WTC11 (cell line): ENCODE results near the gene LRRC74A. TPM values are rescaled to one million over a fixed set of nuclear protein-coding genes. Genes with fewer than 3 reads are reported as not detected.

Experiments used
- ATAC-seq: fragments of 200-7000 bp; cut with Tn5 transposase; 2 replicates; pipeline ENCODE4 v1.10.0; 2021; ENCODE audit warnings: mild to moderate bottlenecking, moderate library complexity
- CTCF ChIA-PET: fragments of 300-600 bp; sonication (Branson Sonifier 250); formaldehyde crosslinking; loops from one replicate; lab custom pipeline; 2021; ENCODE audit warnings: antibody characterized with exemption; lab: Charles Lee
- POLR2A ChIA-PET: fragments of 350-600 bp; sonication (Branson Sonifier 250); formaldehyde crosslinking; loops from one replicate; lab custom pipeline; 2021; ENCODE audit warnings: antibody characterized with exemption; lab: Charles Lee
- DNase-seq: peaks from one replicate; pipeline ENCODE4 v3.0.0; 2021; ENCODE audit warnings: low spot score
- H3K27ac Mint-ChIP-seq: 2 replicates; pipeline ENCODE4 v1.8.0; 2021; ENCODE audit warnings: mixed read lengths
- H3K27me3 Mint-ChIP-seq: 2 replicates; pipeline ENCODE4 v1.8.0; 2021; ENCODE audit warnings: low read depth, mild to moderate bottlenecking, moderate library complexity, mixed read lengths
- H3K36me3 Mint-ChIP-seq: 2 replicates; pipeline ENCODE4 v1.8.0; 2021; ENCODE audit warnings: mixed read lengths
- H3K4me1 Mint-ChIP-seq: 2 replicates; pipeline ENCODE4 v1.8.0; 2022; ENCODE audit warnings: mixed read lengths
- H3K4me3 Mint-ChIP-seq: 2 replicates; pipeline ENCODE4 v1.8.0; 2021; ENCODE audit warnings: mild to moderate bottlenecking, moderate library complexity, mixed read lengths
- H3K9me3 Mint-ChIP-seq: 2 replicates; pipeline ENCODE4 v1.8.0; 2021; ENCODE audit warnings: mixed read lengths
- ATF1 ChIP-seq: sonication (generic); formaldehyde crosslinking; IDR thresholded peaks from 2 replicates; pipeline ENCODE4 v1.8.1; 2023; ENCODE audit warnings: mild to moderate bottlenecking, moderate library complexity, missing genetic modification reagents
- EMX1 ChIP-seq: fragments of 250-450 bp; sonication (Bioruptor Pico); IDR thresholded peaks from 2 replicates; pipeline ENCODE4 v1.8.0; 2021; ENCODE audit warnings: mild to moderate bottlenecking
- HMGA2 ChIP-seq: fragments of 250-450 bp; sonication (Bioruptor Pico); IDR thresholded peaks from 2 replicates; pipeline ENCODE4 v1.4.0; 2021; ENCODE audit warnings: mild to moderate bottlenecking, moderate library complexity
- KAT7 ChIP-seq: sonication (generic); formaldehyde crosslinking; IDR thresholded peaks from 2 replicates; pipeline ENCODE4 v1.8.1; 2023; ENCODE audit warnings: missing genetic modification reagents, mild to moderate bottlenecking, borderline replicate concordance
- MYBL2 ChIP-seq: sonication (generic); formaldehyde crosslinking; IDR thresholded peaks from 2 replicates; pipeline ENCODE4 v1.8.1; 2023; ENCODE audit warnings: mild to moderate bottlenecking, moderate library complexity, missing genetic modification reagents
- NFE2L1 ChIP-seq: sonication (generic); formaldehyde crosslinking; IDR thresholded peaks from 2 replicates; pipeline ENCODE4 v1.8.1; 2023; ENCODE audit warnings: missing genetic modification reagents
- NR1H2 ChIP-seq: sonication (generic); formaldehyde crosslinking; IDR thresholded peaks from 2 replicates; pipeline ENCODE4 v1.9.0; 2021; ENCODE audit warnings: mild to moderate bottlenecking, moderate library complexity, missing genetic modification reagents
- SP1 ChIP-seq: sonication (generic); formaldehyde crosslinking; conservative IDR thresholded peaks from 2 replicates; pipeline ENCODE4 v1.8.1; 2022; ENCODE audit warnings: missing genetic modification reagents
- ZBTB43 ChIP-seq: sonication (generic); formaldehyde crosslinking; IDR thresholded peaks from 2 replicates; pipeline ENCODE4 v1.8.1; 2023; ENCODE audit warnings: mild to moderate bottlenecking, missing genetic modification reagents
- ZNF121 ChIP-seq: sonication (generic); formaldehyde crosslinking; IDR thresholded peaks from 2 replicates; pipeline ENCODE4 v1.8.0; 2023; ENCODE audit warnings: missing genetic modification reagents
- ZNF138 ChIP-seq: sonication (generic); formaldehyde crosslinking; conservative IDR thresholded peaks from 2 replicates; pipeline ENCODE4 v1.8.1; 2022; ENCODE audit warnings: mild to moderate bottlenecking, moderate library complexity, missing genetic modification reagents
- ZNF232 ChIP-seq: sonication (generic); formaldehyde crosslinking; IDR thresholded peaks from 2 replicates; pipeline ENCODE4 v1.8.0; 2022; ENCODE audit warnings: mild to moderate bottlenecking, missing genetic modification reagents
- ZNF416 ChIP-seq: fragments of 250-450 bp; sonication (Bioruptor Pico); IDR thresholded peaks from 2 replicates; pipeline ENCODE4 v1.9.0; 2021; ENCODE audit warnings: mild to moderate bottlenecking, inconsistent platforms
- total RNA-seq: library from RNA; stranded (reverse); gene quantifications from 3 replicates; pipeline ENCODE4 v1.2.3, GENCODE V29; 2021
- TF ChIP-seq, protein P1 (sequence below): sonication (generic); formaldehyde crosslinking; IDR thresholded peaks from 2 replicates; pipeline ENCODE4 v1.8.0; 2022; ENCODE audit warnings: missing genetic modification reagents
- TF ChIP-seq, protein P2 (sequence below): sonication (generic); formaldehyde crosslinking; IDR thresholded peaks from 2 replicates; pipeline ENCODE4 v1.8.1; 2023; ENCODE audit warnings: mild to moderate bottlenecking, missing genetic modification reagents, moderate library complexity
- TF ChIP-seq, protein P3 (sequence below): sonication (generic); formaldehyde crosslinking; IDR thresholded peaks from 2 replicates; pipeline ENCODE4 v1.8.1; 2022; ENCODE audit warnings: low read depth, mild to moderate bottlenecking, moderate library complexity, missing genetic modification reagents, borderline replicate concordance
- TF ChIP-seq, protein P4 (sequence below): sonication (generic); formaldehyde crosslinking; IDR thresholded peaks from 2 replicates; pipeline ENCODE4 v1.8.0; 2022; ENCODE audit warnings: mild to moderate bottlenecking, missing genetic modification reagents
- TF ChIP-seq, protein P5 (sequence below): sonication (generic); formaldehyde crosslinking; IDR thresholded peaks from 2 replicates; pipeline ENCODE4 v1.8.1; 2022; ENCODE audit warnings: mild to moderate bottlenecking, missing genetic modification reagents, moderate library complexity, borderline replicate concordance
- TF ChIP-seq, protein P6 (sequence below): fragments of 250-450 bp; sonication (Bioruptor Pico); IDR thresholded peaks from 2 replicates; pipeline ENCODE4 v1.9.0; 2021; ENCODE audit warnings: mild to moderate bottlenecking
- TF ChIP-seq, protein P7 (sequence below): sonication (generic); formaldehyde crosslinking; IDR thresholded peaks from 2 replicates; pipeline ENCODE4 v1.8.1; 2023; ENCODE audit warnings: mild to moderate bottlenecking, missing genetic modification reagents, moderate library complexity

The LRRC74A gene
- total RNA-seq, 1 experiment from 2014 or later: not detected

GRCh38 chr14:76855066-76855465 is 28.9 kb downstream of the LRRC74A start:
- CTCF ChIA-PET: interaction anchor here (1.2 to 1.5 kb wide), 2 partner anchors 18 to 216 kb away, joined by 6 to 7 read pairs; no protein-coding TSS in a partner anchor
- ATAC-seq: no peak
- POLR2A ChIA-PET: no interaction called here

More at GRCh38 chr14:76855066-76855465, 28.9 kb downstream of the LRRC74A start:
- no peak overlapping the region for H3K4me3 Mint-ChIP-seq
- no peak for DNase-seq
- no peak overlapping the region for H3K27ac Mint-ChIP-seq
- no peaks in the 10 kb centered on the region; the same call in 1 of the 2 replicates for H3K27me3 Mint-ChIP-seq
- H3K9me3 Mint-ChIP-seq: no peaks in the 10 kb centered on the region
- H3K36me3 Mint-ChIP-seq: no peaks in the 10 kb centered on the region
- TF ChIP-seq, protein P1, sequence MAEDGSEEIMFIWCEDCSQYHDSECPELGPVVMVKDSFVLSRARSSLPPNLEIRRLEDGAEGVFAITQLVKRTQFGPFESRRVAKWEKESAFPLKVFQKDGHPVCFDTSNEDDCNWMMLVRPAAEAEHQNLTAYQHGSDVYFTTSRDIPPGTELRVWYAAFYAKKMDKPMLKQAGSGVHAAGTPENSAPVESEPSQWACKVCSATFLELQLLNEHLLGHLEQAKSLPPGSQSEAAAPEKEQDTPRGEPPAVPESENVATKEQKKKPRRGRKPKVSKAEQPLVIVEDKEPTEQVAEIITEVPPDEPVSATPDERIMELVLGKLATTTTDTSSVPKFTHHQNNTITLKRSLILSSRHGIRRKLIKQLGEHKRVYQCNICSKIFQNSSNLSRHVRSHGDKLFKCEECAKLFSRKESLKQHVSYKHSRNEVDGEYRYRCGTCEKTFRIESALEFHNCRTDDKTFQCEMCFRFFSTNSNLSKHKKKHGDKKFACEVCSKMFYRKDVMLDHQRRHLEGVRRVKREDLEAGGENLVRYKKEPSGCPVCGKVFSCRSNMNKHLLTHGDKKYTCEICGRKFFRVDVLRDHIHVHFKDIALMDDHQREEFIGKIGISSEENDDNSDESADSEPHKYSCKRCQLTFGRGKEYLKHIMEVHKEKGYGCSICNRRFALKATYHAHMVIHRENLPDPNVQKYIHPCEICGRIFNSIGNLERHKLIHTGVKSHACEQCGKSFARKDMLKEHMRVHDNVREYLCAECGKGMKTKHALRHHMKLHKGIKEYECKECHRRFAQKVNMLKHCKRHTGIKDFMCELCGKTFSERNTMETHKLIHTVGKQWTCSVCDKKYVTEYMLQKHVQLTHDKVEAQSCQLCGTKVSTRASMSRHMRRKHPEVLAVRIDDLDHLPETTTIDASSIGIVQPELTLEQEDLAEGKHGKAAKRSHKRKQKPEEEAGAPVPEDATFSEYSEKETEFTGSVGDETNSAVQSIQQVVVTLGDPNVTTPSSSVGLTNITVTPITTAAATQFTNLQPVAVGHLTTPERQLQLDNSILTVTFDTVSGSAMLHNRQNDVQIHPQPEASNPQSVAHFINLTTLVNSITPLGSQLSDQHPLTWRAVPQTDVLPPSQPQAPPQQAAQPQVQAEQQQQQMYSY (CRISPR knock-in tag): no peak
- TF ChIP-seq ZBTB43 (CRISPR knock-in tag): no peak
- no peak for TF ChIP-seq MYBL2
- no peak for TF ChIP-seq KAT7 (CRISPR knock-in tag)
- no peak for TF ChIP-seq NR1H2 (CRISPR knock-in tag)
- TF ChIP-seq, protein P2, sequence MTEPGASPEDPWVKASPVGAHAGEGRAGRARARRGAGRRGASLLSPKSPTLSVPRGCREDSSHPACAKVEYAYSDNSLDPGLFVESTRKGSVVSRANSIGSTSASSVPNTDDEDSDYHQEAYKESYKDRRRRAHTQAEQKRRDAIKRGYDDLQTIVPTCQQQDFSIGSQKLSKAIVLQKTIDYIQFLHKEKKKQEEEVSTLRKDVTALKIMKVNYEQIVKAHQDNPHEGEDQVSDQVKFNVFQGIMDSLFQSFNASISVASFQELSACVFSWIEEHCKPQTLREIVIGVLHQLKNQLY (CRISPR knock-in tag): no peak
- no peak for TF ChIP-seq ZNF121 (CRISPR knock-in tag)
- TF ChIP-seq SP1: no peak
- TF ChIP-seq NFE2L1 (CRISPR knock-in tag): no peak
- TF ChIP-seq, protein P3, sequence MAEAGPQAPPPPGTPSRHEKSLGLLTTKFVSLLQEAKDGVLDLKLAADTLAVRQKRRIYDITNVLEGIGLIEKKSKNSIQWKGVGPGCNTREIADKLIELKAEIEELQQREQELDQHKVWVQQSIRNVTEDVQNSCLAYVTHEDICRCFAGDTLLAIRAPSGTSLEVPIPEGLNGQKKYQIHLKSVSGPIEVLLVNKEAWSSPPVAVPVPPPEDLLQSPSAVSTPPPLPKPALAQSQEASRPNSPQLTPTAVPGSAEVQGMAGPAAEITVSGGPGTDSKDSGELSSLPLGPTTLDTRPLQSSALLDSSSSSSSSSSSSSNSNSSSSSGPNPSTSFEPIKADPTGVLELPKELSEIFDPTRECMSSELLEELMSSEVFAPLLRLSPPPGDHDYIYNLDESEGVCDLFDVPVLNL: no peak
- TF ChIP-seq, protein P4, sequence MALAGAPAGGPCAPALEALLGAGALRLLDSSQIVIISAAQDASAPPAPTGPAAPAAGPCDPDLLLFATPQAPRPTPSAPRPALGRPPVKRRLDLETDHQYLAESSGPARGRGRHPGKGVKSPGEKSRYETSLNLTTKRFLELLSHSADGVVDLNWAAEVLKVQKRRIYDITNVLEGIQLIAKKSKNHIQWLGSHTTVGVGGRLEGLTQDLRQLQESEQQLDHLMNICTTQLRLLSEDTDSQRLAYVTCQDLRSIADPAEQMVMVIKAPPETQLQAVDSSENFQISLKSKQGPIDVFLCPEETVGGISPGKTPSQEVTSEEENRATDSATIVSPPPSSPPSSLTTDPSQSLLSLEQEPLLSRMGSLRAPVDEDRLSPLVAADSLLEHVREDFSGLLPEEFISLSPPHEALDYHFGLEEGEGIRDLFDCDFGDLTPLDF (CRISPR knock-in tag): no peak
- TF ChIP-seq ZNF232 (CRISPR knock-in tag): no peak
- TF ChIP-seq EMX1 (CRISPR knock-in tag): no peak
- no peak for TF ChIP-seq ZNF138 (CRISPR knock-in tag)
- TF ChIP-seq, protein P5, sequence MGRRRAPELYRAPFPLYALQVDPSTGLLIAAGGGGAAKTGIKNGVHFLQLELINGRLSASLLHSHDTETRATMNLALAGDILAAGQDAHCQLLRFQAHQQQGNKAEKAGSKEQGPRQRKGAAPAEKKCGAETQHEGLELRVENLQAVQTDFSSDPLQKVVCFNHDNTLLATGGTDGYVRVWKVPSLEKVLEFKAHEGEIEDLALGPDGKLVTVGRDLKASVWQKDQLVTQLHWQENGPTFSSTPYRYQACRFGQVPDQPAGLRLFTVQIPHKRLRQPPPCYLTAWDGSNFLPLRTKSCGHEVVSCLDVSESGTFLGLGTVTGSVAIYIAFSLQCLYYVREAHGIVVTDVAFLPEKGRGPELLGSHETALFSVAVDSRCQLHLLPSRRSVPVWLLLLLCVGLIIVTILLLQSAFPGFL (CRISPR knock-in tag): no peak
- no peak for TF ChIP-seq ATF1
- TF ChIP-seq HMGA2 (CRISPR knock-in tag): no peak
- TF ChIP-seq, protein P6, sequence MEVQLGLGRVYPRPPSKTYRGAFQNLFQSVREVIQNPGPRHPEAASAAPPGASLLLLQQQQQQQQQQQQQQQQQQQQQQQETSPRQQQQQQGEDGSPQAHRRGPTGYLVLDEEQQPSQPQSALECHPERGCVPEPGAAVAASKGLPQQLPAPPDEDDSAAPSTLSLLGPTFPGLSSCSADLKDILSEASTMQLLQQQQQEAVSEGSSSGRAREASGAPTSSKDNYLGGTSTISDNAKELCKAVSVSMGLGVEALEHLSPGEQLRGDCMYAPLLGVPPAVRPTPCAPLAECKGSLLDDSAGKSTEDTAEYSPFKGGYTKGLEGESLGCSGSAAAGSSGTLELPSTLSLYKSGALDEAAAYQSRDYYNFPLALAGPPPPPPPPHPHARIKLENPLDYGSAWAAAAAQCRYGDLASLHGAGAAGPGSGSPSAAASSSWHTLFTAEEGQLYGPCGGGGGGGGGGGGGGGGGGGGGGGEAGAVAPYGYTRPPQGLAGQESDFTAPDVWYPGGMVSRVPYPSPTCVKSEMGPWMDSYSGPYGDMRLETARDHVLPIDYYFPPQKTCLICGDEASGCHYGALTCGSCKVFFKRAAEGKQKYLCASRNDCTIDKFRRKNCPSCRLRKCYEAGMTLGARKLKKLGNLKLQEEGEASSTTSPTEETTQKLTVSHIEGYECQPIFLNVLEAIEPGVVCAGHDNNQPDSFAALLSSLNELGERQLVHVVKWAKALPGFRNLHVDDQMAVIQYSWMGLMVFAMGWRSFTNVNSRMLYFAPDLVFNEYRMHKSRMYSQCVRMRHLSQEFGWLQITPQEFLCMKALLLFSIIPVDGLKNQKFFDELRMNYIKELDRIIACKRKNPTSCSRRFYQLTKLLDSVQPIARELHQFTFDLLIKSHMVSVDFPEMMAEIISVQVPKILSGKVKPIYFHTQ (CRISPR knock-in tag): no peak
- TF ChIP-seq, protein P7, sequence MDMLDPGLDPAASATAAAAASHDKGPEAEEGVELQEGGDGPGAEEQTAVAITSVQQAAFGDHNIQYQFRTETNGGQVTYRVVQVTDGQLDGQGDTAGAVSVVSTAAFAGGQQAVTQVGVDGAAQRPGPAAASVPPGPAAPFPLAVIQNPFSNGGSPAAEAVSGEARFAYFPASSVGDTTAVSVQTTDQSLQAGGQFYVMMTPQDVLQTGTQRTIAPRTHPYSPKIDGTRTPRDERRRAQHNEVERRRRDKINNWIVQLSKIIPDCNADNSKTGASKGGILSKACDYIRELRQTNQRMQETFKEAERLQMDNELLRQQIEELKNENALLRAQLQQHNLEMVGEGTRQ (CRISPR knock-in tag): no peak
- TF ChIP-seq ZNF416 (CRISPR knock-in tag): no peak
- H3K4me1 Mint-ChIP-seq: no peaks in the 10 kb centered on the region
